Keratinocyte (primary cell): ENCODE measurements around the gene CYP4Z1. TPM values are rescaled to one million over a fixed set of nuclear protein-coding genes. Genes with fewer than 3 reads are reported as not detected.

Experiments used
- DNase-seq: peaks from one replicate; pipeline ENCODE4 v3.0.0-alpha.2; 2011; ENCODE audit warnings: low read depth, missing footprints, low spot score
- FAIRE-seq: peaks from 2 replicates; lab custom pipeline; 2011; peaks lifted over from hg19 to GRCh38; lab: Jason Lieb, UNC
- H2AFZ ChIP-seq: 2 replicates; pipeline ENCODE4 v1.6.0; 2012; ENCODE audit warnings: low read length, control low read depth, inconsistent platforms; ENCODE audit not compliant: control insufficient read depth
- H3K27ac ChIP-seq: 2 replicates; pipeline ENCODE4 v1.5.1; 2011; ENCODE audit warnings: low read length; ENCODE audit not compliant: control insufficient read depth, insufficient read depth
- H3K27me3 ChIP-seq: 3 replicates; pipeline ENCODE4 v1.6.0; 2011; ENCODE audit warnings: low read length; ENCODE audit not compliant: control insufficient read depth, insufficient read depth; ENCODE audit errors: extremely low read depth
- H3K36me3 ChIP-seq, 2 experiments: 2 replicates in 1 of 2; 3 replicates in 1 of 2; pipeline ENCODE4 v1.5.1; 2011; ENCODE audit warnings: low read length in 2 of 2, mild to moderate bottlenecking in 1 of 2; ENCODE audit not compliant: control insufficient read depth in 2 of 2, insufficient read depth in 2 of 2; ENCODE audit errors: extremely low read depth in 1 of 2
- H3K4me1 ChIP-seq: 3 replicates; pipeline ENCODE4 v1.5.1; 2011; ENCODE audit warnings: low read length; ENCODE audit not compliant: control insufficient read depth, insufficient read depth; ENCODE audit errors: extremely low read depth
- H3K4me2 ChIP-seq: 3 replicates; pipeline ENCODE4 v1.6.0; 2011; ENCODE audit warnings: low read depth, low read length; ENCODE audit not compliant: control insufficient read depth, insufficient read depth; ENCODE audit errors: extremely low read depth
- H3K4me3 ChIP-seq, 3 experiments: fragments of 200-600 bp in 1 of 3; sonication (generic) in 1 of 3; 2 replicates in 2 of 3; 3 replicates in 1 of 3; pipeline ENCODE4 v1.5.1; 2011 to 2016; ENCODE audit warnings: low read length in 3 of 3, mild to moderate bottlenecking in 3 of 3, control low read depth in 2 of 3, inconsistent platforms in 1 of 3, low read depth in 1 of 3, mixed read lengths in 1 of 3, mixed run types in 1 of 3, moderate library complexity in 1 of 3; ENCODE audit not compliant: control insufficient read depth in 2 of 3, insufficient read depth in 2 of 3; ENCODE audit errors: extremely low read depth in 1 of 3
- H3K79me2 ChIP-seq: 2 replicates; pipeline ENCODE4 v1.6.0; 2012; ENCODE audit warnings: low read length; ENCODE audit not compliant: control insufficient read depth, insufficient read depth
- H3K9ac ChIP-seq: 3 replicates; pipeline ENCODE4 v1.6.0; 2011; ENCODE audit warnings: low read length; ENCODE audit not compliant: control insufficient read depth, insufficient read depth; ENCODE audit errors: extremely low read depth
- H3K9me1 ChIP-seq: 3 replicates; pipeline ENCODE4 v1.6.0; 2011; ENCODE audit warnings: low read length; ENCODE audit not compliant: control insufficient read depth, insufficient read depth; ENCODE audit errors: extremely low read depth
- H3K9me3 ChIP-seq: 2 replicates; pipeline ENCODE4 v1.5.1; 2012; ENCODE audit warnings: low read depth, low read length; ENCODE audit not compliant: control insufficient read depth
- H4K20me1 ChIP-seq: 3 replicates; pipeline ENCODE4 v1.6.0; 2011; ENCODE audit warnings: low read length; ENCODE audit not compliant: control insufficient read depth, insufficient read depth; ENCODE audit errors: extremely low read depth
- CTCF ChIP-seq, 3 experiments: IDR thresholded peaks in 1 of 3; conservative IDR thresholded peaks in 1 of 3; optimal IDR thresholded peaks in 1 of 3; 2 replicates in 2 of 3; 3 replicates in 1 of 3; pipeline versions ENCODE3 to v1.5.1; 2011; ENCODE audit warnings: low read length in 3 of 3, mild to moderate bottlenecking in 3 of 3, moderate library complexity in 2 of 3, control low read depth in 1 of 3, inconsistent platforms in 1 of 3; ENCODE audit not compliant: insufficient read depth in 2 of 3; ENCODE audit errors: extremely low read depth in 1 of 3
- EZH2 ChIP-seq: IDR thresholded peaks from one replicate; pipeline ENCODE4 v1.6.1; 2012; ENCODE audit warnings: inconsistent platforms, mild to moderate bottlenecking, low read length, moderate library complexity
- dilution Hi-C: fragments of 300-500 bp; cut with MboI; formaldehyde crosslinking; loops from one replicate; pipeline ENCODE4 v1.7.0; 2020; ENCODE audit warnings: low sequenced_read_pairs; ENCODE audit not compliant: extremely low pct_ligation_motif_present
- polyA plus RNA-seq, 5 experiments: library from polyadenylated mRNA; depleted of rRNA in 3 of 5; stranded (reverse) in 3 of 5; stranded (forward) in 1 of 5; unstranded in 1 of 5; fragments of >200 nt; gene quantifications; 1 replicate in 1 of 5; 2 replicates in 3 of 5; 3 replicates in 1 of 5; pipeline versions ENCODE4 v1.2.1 to v1.2.3, GENCODE V29; 2011 to 2012; ENCODE audit warnings: missing spikeins in 2 of 5, low read depth in 1 of 5, low replicate concordance in 1 of 5

The CYP4Z1 gene
- polyA plus RNA-seq, 1 donor (not counting 4 experiments of a cell fraction or from before 2014, with no cell fraction given): not detected

DNA sequence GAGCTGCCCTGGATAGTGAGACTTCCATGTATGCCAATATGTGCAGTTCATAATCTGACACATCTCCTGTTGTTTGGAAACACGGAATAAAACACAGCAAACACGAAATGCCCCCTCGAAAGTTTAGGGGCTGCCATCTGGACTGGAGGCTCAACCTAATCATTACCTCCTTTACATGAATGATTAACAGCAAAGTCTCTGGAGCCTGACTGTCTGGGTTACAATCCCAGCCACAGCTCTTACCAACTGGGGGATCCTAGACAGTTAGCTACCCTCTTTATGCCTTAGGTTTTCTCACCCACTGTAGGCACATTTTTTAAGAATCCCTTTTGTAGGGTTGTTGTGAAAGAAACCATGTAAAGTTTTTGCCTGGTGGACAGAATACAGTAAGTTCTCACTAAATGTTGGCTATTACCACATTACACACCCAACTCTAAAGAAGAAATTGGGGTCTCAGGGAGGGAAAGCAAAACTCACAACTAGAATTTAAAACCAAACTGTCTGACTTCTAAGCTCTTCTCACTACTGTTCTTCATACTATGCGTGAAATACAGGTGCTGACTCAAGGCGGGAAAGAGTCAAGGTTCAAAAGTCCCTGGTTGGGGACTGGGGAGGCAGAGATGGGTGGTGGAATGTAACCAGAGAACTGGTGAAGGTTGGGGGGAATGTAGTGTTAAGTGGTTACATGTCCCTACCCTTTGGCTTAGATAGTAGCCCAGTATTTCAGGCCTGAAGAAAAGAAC lies 94.4 kb downstream of the CYP4Z1 start:
- H3K27ac ChIP-seq: no peak overlapping the region
- H3K9ac ChIP-seq: no peak overlapping the region
- H4K20me1 ChIP-seq: no peaks in the 10 kb centered on the region
- no peak overlapping the region for H3K4me2 ChIP-seq
- no peaks in the 10 kb centered on the region for H3K79me2 ChIP-seq
- H3K4me3 ChIP-seq: no peak overlapping the region
- H2AFZ ChIP-seq: no peak overlapping the region
- no peaks in the 10 kb centered on the region for H3K27me3 ChIP-seq
- DNase-seq (no peak), FAIRE-seq (no peak)
- dilution Hi-C loops: no loop called here
- H3K9me1 ChIP-seq: no peaks in the 10 kb centered on the region
- no peaks in the 10 kb centered on the region for H3K4me1 ChIP-seq
- TF ChIP-seq CTCF (optimal IDR thresholded peaks at IDR 0.05 in 1 of 3, IDR thresholded peaks at IDR 0.05 in 1 of 3, conservative IDR thresholded peaks at IDR 0.05 in 1 of 3; ENCODE audit: extremely low read depth in 1 of 3, insufficient read depth in 2 of 3, low read length in 3 of 3) (no peak), EZH2 (no peak)
- no peaks in the 10 kb centered on the region for H3K9me3 ChIP-seq
- no peaks in the 10 kb centered on the region for H3K36me3 ChIP-seq

GRCh38 chr1:47164552-47164951 lies 97.5 kb downstream of the CYP4Z1 start:
- FAIRE-seq (no peak), DNase-seq (no peak)
- Histone ChIP-seq H3K4me1 (no peaks in the 10 kb centered on the region), H3K27ac (no peak overlapping the region), H3K4me2 (no peak overlapping the region), H3K4me3 (no peak overlapping the region), H3K36me3 (no peaks in the 10 kb centered on the region), H4K20me1 (no peaks in the 10 kb centered on the region), H2AFZ (no peak overlapping the region), H3K9ac (no peak overlapping the region), H3K9me1 (no peaks in the 10 kb centered on the region), H3K27me3 (no peaks in the 10 kb centered on the region), H3K9me3 (no peaks in the 10 kb centered on the region), H3K79me2 (no peaks in the 10 kb centered on the region)
- no peak for TF ChIP-seq EZH2
- no peak for TF ChIP-seq CTCF (optimal IDR thresholded peaks at IDR 0.05 in 1 of 3, IDR thresholded peaks at IDR 0.05 in 1 of 3, conservative IDR thresholded peaks at IDR 0.05 in 1 of 3; ENCODE audit: extremely low read depth in 1 of 3, insufficient read depth in 2 of 3, low read length in 3 of 3)
- dilution Hi-C loops: no loop called here

Other genes with a start within 250 kb of the CYP4Z1 start
- not detected in 3 replicates for gene CYP4A11, start 125.8 kb upstream of the CYP4Z1 start, polyA plus RNA-seq
- 0.93 to 1.2 TPM (median 1.00 TPM) in 3 replicates for gene CYP4X1, start 43.6 kb upstream of the CYP4Z1 start, polyA plus RNA-seq
- not detected in 3 replicates for gene CYP4A22, start 70.2 kb downstream of the CYP4Z1 start, polyA plus RNA-seq
- 1.5 to 29.2 TPM (median 1.5 TPM) in 3 replicates for gene PDZK1IP1, start 122.8 kb downstream of the CYP4Z1 start, polyA plus RNA-seq
- not detected in 3 replicates for gene TAL1, start 165.0 kb downstream of the CYP4Z1 start, polyA plus RNA-seq
- gene STIL, start 246.9 kb downstream of the CYP4Z1 start, polyA plus RNA-seq: 3.8 to 10.5 TPM (median 9.4 TPM) in 3 replicates